HepG2 (cell line): ENCODE results near the gene NUP62. TPM values are rescaled to one million over a fixed set of nuclear protein-coding genes. Genes with fewer than 3 reads are reported as not detected.

Experiments
- CTCF ChIP-seq: sonication (generic); formaldehyde crosslinking; IDR thresholded peaks from 2 replicates; pipeline ENCODE4 v1.5.0; 2020; ENCODE audit warnings: mild to moderate bottlenecking, missing genetic modification reagents, moderate library complexity
- DPF2 ChIP-seq: sonication (generic); formaldehyde crosslinking; IDR thresholded peaks from 2 replicates; pipeline ENCODE4 v1.4.0; 2020; ENCODE audit warnings: mild to moderate bottlenecking, low read depth, missing genetic modification reagents, borderline replicate concordance
- EEA1 ChIP-seq: sonication (generic); formaldehyde crosslinking; IDR thresholded peaks from 2 replicates; pipeline ENCODE4 v1.5.1; 2020; ENCODE audit warnings: mild to moderate bottlenecking, missing genetic modification reagents, borderline replicate concordance
- EHMT2 ChIP-seq: fragments of 200-600 bp; sonication (generic); IDR thresholded peaks from 2 replicates; pipeline ENCODE4 v1.7.0; 2017; ENCODE audit warnings: antibody characterized with exemption, low read depth, low read length, borderline replicate concordance
- GABPB1 ChIP-seq: IDR thresholded peaks from 2 replicates; pipeline ENCODE4 v1.6.1; 2016; ENCODE audit warnings: mild to moderate bottlenecking, missing genetic modification reagents, moderate library complexity, missing compliant biosample characterization
- GATAD1 ChIP-seq: IDR thresholded peaks from 2 replicates; pipeline ENCODE4 v1.6.1; 2016; ENCODE audit warnings: missing genetic modification reagents, missing compliant biosample characterization
- GFI1 ChIP-seq: sonication (generic); formaldehyde crosslinking; IDR thresholded peaks from 2 replicates; pipeline ENCODE4 v1.5.0; 2020; ENCODE audit warnings: missing genetic modification reagents, mild to moderate bottlenecking, borderline replicate concordance
- KLF15 ChIP-seq: sonication (generic); formaldehyde crosslinking; IDR thresholded peaks from 2 replicates; pipeline ENCODE4 v1.8.1; 2023; ENCODE audit warnings: borderline replicate concordance, mild to moderate bottlenecking, inconsistent platforms, missing genetic modification reagents, mixed read lengths
- NR2F1 ChIP-seq, 2 experiments: fragments of 450-650 bp in 1 of 2; formaldehyde crosslinking in 1 of 2; IDR thresholded peaks; 2 replicates each; pipeline versions ENCODE4 v1.5.0 to v1.6.1; 2016 to 2020; ENCODE audit warnings: mild to moderate bottlenecking in 1 of 2, missing compliant biosample characterization in 1 of 2, missing genetic modification reagents in 1 of 2, moderate library complexity in 1 of 2
- NR2F2 ChIP-seq: IDR thresholded peaks from 2 replicates; pipeline ENCODE4 v1.6.1; 2012; ENCODE audit warnings: low read depth, inconsistent platforms, borderline replicate concordance
- PRMT3 ChIP-seq: sonication (generic); formaldehyde crosslinking; IDR thresholded peaks from 2 replicates; pipeline ENCODE4 v1.8.1; 2022; ENCODE audit warnings: low read depth, mild to moderate bottlenecking, moderate library complexity, missing genetic modification reagents, borderline replicate concordance
- SRF ChIP-seq: IDR thresholded peaks from 2 replicates; pipeline ENCODE4 v1.6.1; 2011; ENCODE audit warnings: mild to moderate bottlenecking, low read depth, low read length, moderate library complexity
- ZBTB46 ChIP-seq: sonication (generic); formaldehyde crosslinking; IDR thresholded peaks from 2 replicates; pipeline ENCODE4 v1.4.0; 2020; ENCODE audit warnings: mild to moderate bottlenecking, missing genetic modification reagents, borderline replicate concordance
- ZFP1 ChIP-seq: IDR thresholded peaks from 2 replicates; pipeline ENCODE4 v1.6.1; 2016
- ZNF317 ChIP-seq: sonication (generic); formaldehyde crosslinking; IDR thresholded peaks from 2 replicates; pipeline ENCODE4 v1.5.0; 2020; ENCODE audit warnings: mild to moderate bottlenecking, missing genetic modification reagents
- ZNF629 ChIP-seq: sonication (generic); formaldehyde crosslinking; conservative IDR thresholded peaks from 2 replicates; pipeline ENCODE4 v1.5.0; 2020; ENCODE audit warnings: missing genetic modification reagents
- ZNF776 ChIP-seq: sonication (generic); formaldehyde crosslinking; IDR thresholded peaks from 2 replicates; pipeline ENCODE4 v1.4.0; 2020; ENCODE audit warnings: mild to moderate bottlenecking, missing genetic modification reagents
- ZNF777 ChIP-seq: sonication (generic); formaldehyde crosslinking; IDR thresholded peaks from 2 replicates; pipeline ENCODE4 v1.4.0; 2020; ENCODE audit warnings: missing genetic modification reagents
- polyA plus RNA-seq, 8 experiments: library from polyadenylated mRNA; depleted of rRNA in 3 of 8; stranded (reverse) in 7 of 8; unstranded in 1 of 8; fragments of >200 nt; fragmentation: Illumina TruSeq in 4 of 8; extraction: Trizol in 4 of 8; gene quantifications; 2 replicates each; pipeline versions ENCODE4 v1.2.1 to v1.2.3, GENCODE V29; 2011 to 2016; ENCODE audit warnings: low read depth in 4 of 8, missing spikeins in 1 of 8, mixed read lengths in 1 of 8; ENCODE audit not compliant: insufficient read depth in 1 of 8
- total RNA-seq, 5 experiments: library from RNA; depleted of rRNA; stranded (reverse); fragments of >200 nt; fragmentation: Illumina TruSeq; extraction: Trizol; gene quantifications; 2 replicates each; pipeline ENCODE4 v1.2.3, GENCODE V29; 2016; ENCODE audit warnings: low read depth in 1 of 5
- TF ChIP-seq, protein P1 (sequence below): sonication (generic); formaldehyde crosslinking; IDR thresholded peaks from 2 replicates; pipeline ENCODE4 v1.5.0; 2020; ENCODE audit warnings: mild to moderate bottlenecking, missing genetic modification reagents, borderline replicate concordance
- TF ChIP-seq, protein P2 (sequence below): sonication (generic); formaldehyde crosslinking; IDR thresholded peaks from 2 replicates; pipeline ENCODE4 v1.5.1; 2020; ENCODE audit warnings: missing genetic modification reagents, mild to moderate bottlenecking, borderline replicate concordance

Gene NUP62
- total and polyA plus RNA-seq, 2 of the 13 experiments (the other 11 are each of a cell fraction or from before 2014, with no cell fraction given): 16.5 to 41.5 TPM

- TF ChIP-seq, protein P1, sequence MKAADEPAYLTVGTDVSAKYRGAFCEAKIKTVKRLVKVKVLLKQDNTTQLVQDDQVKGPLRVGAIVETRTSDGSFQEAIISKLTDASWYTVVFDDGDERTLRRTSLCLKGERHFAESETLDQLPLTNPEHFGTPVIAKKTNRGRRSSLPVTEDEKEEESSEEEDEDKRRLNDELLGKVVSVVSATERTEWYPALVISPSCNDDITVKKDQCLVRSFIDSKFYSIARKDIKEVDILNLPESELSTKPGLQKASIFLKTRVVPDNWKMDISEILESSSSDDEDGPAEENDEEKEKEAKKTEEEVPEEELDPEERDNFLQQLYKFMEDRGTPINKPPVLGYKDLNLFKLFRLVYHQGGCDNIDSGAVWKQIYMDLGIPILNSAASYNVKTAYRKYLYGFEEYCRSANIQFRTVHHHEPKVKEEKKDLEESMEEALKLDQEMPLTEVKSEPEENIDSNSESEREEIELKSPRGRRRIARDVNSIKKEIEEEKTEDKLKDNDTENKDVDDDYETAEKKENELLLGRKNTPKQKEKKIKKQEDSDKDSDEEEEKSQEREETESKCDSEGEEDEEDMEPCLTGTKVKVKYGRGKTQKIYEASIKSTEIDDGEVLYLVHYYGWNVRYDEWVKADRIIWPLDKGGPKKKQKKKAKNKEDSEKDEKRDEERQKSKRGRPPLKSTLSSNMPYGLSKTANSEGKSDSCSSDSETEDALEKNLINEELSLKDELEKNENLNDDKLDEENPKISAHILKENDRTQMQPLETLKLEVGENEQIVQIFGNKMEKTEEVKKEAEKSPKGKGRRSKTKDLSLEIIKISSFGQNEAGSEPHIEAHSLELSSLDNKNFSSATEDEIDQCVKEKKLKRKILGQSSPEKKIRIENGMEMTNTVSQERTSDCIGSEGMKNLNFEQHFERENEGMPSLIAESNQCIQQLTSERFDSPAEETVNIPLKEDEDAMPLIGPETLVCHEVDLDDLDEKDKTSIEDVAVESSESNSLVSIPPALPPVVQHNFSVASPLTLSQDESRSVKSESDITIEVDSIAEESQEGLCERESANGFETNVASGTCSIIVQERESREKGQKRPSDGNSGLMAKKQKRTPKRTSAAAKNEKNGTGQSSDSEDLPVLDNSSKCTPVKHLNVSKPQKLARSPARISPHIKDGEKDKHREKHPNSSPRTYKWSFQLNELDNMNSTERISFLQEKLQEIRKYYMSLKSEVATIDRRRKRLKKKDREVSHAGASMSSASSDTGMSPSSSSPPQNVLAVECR (CRISPR knock-in tag): peak; percentile 76
- peak; percentile 50; the same call in 1 of the 2 replicates for TF ChIP-seq ZNF776 (CRISPR knock-in tag)
- TF ChIP-seq, protein P2, sequence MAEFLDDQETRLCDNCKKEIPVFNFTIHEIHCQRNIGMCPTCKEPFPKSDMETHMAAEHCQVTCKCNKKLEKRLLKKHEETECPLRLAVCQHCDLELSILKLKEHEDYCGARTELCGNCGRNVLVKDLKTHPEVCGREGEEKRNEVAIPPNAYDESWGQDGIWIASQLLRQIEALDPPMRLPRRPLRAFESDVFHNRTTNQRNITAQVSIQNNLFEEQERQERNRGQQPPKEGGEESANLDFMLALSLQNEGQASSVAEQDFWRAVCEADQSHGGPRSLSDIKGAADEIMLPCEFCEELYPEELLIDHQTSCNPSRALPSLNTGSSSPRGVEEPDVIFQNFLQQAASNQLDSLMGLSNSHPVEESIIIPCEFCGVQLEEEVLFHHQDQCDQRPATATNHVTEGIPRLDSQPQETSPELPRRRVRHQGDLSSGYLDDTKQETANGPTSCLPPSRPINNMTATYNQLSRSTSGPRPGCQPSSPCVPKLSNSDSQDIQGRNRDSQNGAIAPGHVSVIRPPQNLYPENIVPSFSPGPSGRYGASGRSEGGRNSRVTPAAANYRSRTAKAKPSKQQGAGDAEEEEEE: peak; percentile 29; the same call in 1 of the 2 replicates
- no peak for TF ChIP-seq KLF15
- TF ChIP-seq NR2F1 (CRISPR knock-in tag; IDR thresholded peaks at IDR 0.05): no peak
- TF ChIP-seq ZNF777 (CRISPR knock-in tag): 0 out of 2 replicates have a peak, but pooled peaks have one; percentile 13
- peak; percentile 70; the same call in 1 of the 2 replicates for TF ChIP-seq EHMT2
- TF ChIP-seq ZBTB46 (CRISPR knock-in tag): no peak
- peak; percentile 70; the same call in 1 of the 2 replicates for TF ChIP-seq SRF
- 0 out of 2 replicates have a peak, but pooled peaks have one; percentile 36 for TF ChIP-seq EEA1 (CRISPR knock-in tag)
- peak; percentile 56; the same call in 1 of the 2 replicates for TF ChIP-seq GFI1
- TF ChIP-seq PRMT3: no peak
- TF ChIP-seq NR2F2: no peak
- peak; percentile 79 for TF ChIP-seq GATAD1 (CRISPR knock-in tag)
- no peak for TF ChIP-seq CTCF
- peak; percentile 96 for TF ChIP-seq GABPB1 (CRISPR knock-in tag)
- TF ChIP-seq ZNF317: peak; percentile 83
- TF ChIP-seq DPF2: no peak
- TF ChIP-seq ZNF629: 0 out of 2 replicates have a peak, but pooled peaks have one; percentile 12
- TF ChIP-seq ZFP1 (CRISPR knock-in tag): no peak
Measured at GRCh38 chr19:49876422-49877019, 52.8 kb downstream of the NUP62 start (continued).
